ENCODE results near the gene CTNNA2.

Gene CTNNA2

DNA sequence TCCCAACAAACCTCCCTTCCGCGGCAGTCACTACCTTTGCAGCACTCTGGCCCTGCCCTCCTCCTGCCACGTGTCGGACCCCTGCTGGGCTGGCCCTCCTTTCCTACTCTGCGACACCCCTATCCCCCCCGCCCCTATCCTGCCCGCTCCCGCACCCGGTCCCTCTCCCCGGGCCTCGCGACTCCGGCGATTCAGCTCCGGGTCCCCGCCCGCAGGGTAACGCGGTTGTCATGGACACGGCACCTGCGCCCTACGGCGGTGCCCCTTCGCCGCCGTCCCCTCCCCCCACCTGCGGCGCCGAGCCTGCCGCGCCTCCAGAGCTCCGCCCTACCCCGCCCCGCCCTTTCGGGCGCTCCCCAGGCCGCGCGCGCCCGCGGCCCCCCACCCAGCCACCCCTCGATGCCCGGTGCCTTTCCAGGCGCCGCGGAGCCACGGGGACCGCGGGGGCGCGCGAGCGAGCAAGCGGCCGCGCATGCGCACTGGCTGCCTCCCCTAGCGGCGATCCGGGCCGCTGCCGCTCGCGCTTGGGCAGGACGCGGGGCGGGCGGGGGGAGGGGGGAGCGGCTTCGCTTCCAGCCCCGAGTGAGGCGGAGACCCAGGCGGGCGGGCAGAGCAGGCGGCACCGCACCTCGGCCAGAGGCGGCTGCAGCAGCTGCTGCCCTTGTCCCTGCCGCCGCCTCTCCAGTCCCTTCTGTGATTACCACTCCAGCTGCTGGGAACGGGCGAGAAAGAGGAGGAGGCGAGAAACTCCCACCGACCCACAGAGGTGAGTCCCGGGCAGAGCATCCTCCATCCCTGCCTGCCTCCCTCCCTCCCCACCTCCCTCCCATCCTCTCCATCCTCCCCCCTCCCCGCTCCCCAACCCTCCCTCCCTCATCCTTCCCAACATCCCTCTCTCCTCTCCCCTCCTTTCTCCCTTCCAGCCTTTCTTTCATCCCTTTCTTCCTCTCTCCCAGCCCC is at the start of gene CTNNA2:
CTNNA2 (plus strand) TSS at position 610 of the 960 bp plus-strand sequence.
- no peaks in the 10 kb centered on the region for H3K9me3 ChIP-seq (ENCODE audit: control insufficient read depth, low read depth, low read length)
- peaks cover 30% of the 10 kb centered on the region for H3K4me1 ChIP-seq (ENCODE audit: control insufficient read depth, low read depth, low read length)
- peak within 1 kb of the TSS; percentile 54 for H3K9ac ChIP-seq (ENCODE audit: low read length)
- H3K4me3 ChIP-seq (ENCODE audit: low read length), result peak within 1 kb of the TSS; percentile 89
- H3K27me3 ChIP-seq (ENCODE audit: control insufficient read depth, insufficient read depth, low read length), result peaks cover 12% of the 10 kb centered on the region
- H3K27ac ChIP-seq (ENCODE audit: low read length), result no peak within 1 kb of the TSS
- no peaks in the 10 kb centered on the region for H3K36me3 ChIP-seq (ENCODE audit: control insufficient read depth, low read depth, low read length)

- no peaks in the 10 kb centered on the region for H3K9me3 ChIP-seq (ENCODE audit: control insufficient read depth, low read depth, low read length)
- no peaks in the 10 kb centered on the region for H3K36me3 ChIP-seq (ENCODE audit: control insufficient read depth, low read depth, low read length)
- H3K27me3 ChIP-seq (ENCODE audit: control insufficient read depth, insufficient read depth, low read length), result no peaks in the 10 kb centered on the region
- H3K4me1 ChIP-seq (ENCODE audit: control insufficient read depth, low read depth, low read length), result no peaks in the 10 kb centered on the region
- no peak overlapping the region for H3K27ac ChIP-seq (ENCODE audit: low read length)
- H3K9ac ChIP-seq (ENCODE audit: low read length), result no peak overlapping the region
- H3K4me3 ChIP-seq (ENCODE audit: low read length), result no peak overlapping the region
Observed at GRCh38 chr2:79487399-79487798, 25.5 kb upstream of the CTNNA2 start.

DNA sequence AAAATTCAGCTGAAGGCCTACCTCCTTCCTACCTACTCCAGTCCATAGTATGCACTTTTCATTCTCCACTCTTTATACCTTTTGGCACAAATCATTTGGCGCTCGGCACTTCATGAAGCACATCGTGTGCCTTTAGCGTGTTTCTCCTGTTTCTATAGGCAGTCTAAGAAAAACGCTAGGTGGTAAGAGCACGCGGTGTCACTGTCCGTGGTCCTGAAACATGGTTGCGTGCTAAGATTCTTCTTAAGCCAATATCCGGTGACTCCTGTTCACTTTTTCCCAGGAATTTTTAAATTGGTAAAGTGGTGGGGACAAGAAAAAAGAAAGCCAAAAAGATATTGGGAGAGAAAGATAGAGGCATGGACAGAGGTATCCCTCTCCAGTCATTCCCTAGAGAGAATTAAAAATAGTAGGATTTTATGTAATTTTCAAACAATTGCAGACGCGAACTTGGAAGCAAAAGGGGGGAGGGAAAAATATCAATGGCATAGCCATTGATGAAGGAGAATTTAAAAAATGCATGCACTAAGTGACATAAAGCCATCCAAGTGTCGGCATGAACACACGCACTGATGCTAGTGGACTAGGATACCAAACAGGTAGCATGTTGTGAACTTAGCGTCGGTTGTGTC is 1.4 kb upstream of the CTNNA2 start:
- Histone ChIP-seq H3K36me3 (ENCODE audit: control insufficient read depth, low read depth, low read length) (no peaks in the 10 kb centered on the region), H3K4me3 (ENCODE audit: low read length) (peak overlapping the region; percentile 89), H3K9me3 (ENCODE audit: control insufficient read depth, low read depth, low read length) (no peaks in the 10 kb centered on the region), H3K27me3 (ENCODE audit: control insufficient read depth, insufficient read depth, low read length) (peaks cover 12% of the 10 kb centered on the region), H3K4me1 (ENCODE audit: control insufficient read depth, low read depth, low read length) (peaks cover 30% of the 10 kb centered on the region), H3K9ac (ENCODE audit: low read length) (no peak overlapping the region), H3K27ac (ENCODE audit: low read length) (no peak overlapping the region)

DNA sequence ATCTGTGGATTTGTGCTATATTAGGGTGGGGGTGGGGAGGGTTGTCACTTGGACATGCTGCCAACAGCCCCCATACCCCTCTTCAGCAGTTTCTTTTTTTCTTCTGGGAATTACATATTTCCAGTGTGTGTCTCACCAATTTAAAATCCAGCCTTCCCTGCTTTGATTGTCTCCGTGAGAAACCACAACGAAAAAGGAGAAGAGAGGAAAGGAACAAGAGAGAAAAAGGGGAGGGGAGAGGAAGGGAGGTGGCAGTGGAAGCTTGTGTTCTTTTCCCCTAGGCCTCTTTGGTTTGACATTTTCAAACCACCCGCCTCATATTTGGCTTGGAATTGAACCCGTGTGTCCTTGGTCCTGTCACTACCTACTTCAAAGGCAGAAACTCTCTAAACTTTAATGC is 860 bp downstream of the CTNNA2 start:
- Histone ChIP-seq H3K36me3 (ENCODE audit: control insufficient read depth, low read depth, low read length) (no peaks in the 10 kb centered on the region), H3K27me3 (ENCODE audit: control insufficient read depth, insufficient read depth, low read length) (peaks cover 12% of the 10 kb centered on the region), H3K9me3 (ENCODE audit: control insufficient read depth, low read depth, low read length) (no peaks in the 10 kb centered on the region), H3K4me3 (ENCODE audit: low read length) (peak overlapping the region; percentile 89), H3K27ac (ENCODE audit: low read length) (no peak overlapping the region), H3K9ac (ENCODE audit: low read length) (no peak overlapping the region), H3K4me1 (ENCODE audit: control insufficient read depth, low read depth, low read length) (peaks cover 30% of the 10 kb centered on the region)

DNA sequence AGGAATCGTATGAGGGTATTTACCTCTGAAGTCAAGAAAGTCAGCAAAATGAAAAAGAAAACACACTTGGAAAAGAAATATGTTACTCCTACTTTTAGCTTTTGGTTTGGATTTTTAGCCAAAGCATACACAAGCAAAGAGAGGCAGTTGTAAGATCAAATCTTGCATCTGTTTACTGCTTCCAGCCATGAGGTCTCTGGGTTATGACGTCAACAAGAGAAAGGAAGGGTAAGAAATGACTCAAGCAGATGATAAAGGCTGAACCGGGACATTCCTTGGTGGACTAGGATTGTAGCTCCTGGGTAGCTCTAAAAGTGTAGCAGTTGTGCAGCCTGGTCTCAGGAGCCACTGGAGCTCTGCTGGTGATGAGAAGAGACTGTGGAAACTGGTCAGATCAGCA is 16.8 kb downstream of the CTNNA2 start:
- no peaks in the 10 kb centered on the region for H3K27me3 ChIP-seq (ENCODE audit: control insufficient read depth, insufficient read depth, low read length)
- H3K9ac ChIP-seq (ENCODE audit: low read length), result no peak overlapping the region
- H3K36me3 ChIP-seq (ENCODE audit: control insufficient read depth, low read depth, low read length), result no peaks in the 10 kb centered on the region

DNA sequence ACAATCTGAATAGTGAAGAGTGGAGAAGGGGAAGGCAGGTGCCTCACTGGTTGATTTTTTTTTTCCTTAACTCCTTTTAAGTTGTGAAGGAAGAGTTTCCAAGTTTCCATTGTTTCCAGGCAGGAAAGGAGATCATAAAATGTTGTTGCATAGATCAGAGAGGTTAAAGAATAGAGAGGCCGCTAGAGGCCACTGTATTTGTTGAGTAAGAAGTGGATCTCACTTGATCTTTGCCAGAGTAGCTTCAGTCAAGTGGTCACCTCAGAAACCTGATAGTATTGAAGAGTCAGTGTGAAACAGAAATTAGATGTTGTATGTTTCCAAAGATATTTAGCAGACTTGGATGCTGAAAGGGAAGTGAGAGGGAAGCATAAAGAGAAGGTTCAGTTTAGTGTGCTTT is 17.6 kb downstream of the CTNNA2 start:
- H3K9ac ChIP-seq (ENCODE audit: low read length), result no peak overlapping the region
- H3K27ac ChIP-seq (ENCODE audit: low read length), result no peak overlapping the region
- H3K4me1 ChIP-seq (ENCODE audit: control insufficient read depth, low read depth, low read length), result no peaks in the 10 kb centered on the region
- no peaks in the 10 kb centered on the region for H3K27me3 ChIP-seq (ENCODE audit: control insufficient read depth, insufficient read depth, low read length)
- H3K9me3 ChIP-seq (ENCODE audit: control insufficient read depth, low read depth, low read length), result no peaks in the 10 kb centered on the region
- no peaks in the 10 kb centered on the region for H3K36me3 ChIP-seq (ENCODE audit: control insufficient read depth, low read depth, low read length)
- H3K4me3 ChIP-seq (ENCODE audit: low read length), result no peak overlapping the region

More for the DNA sequence above, 16.8 kb downstream of the CTNNA2 start:
- Histone ChIP-seq H3K4me1 (ENCODE audit: control insufficient read depth, low read depth, low read length) (no peaks in the 10 kb centered on the region), H3K9me3 (ENCODE audit: control insufficient read depth, low read depth, low read length) (no peaks in the 10 kb centered on the region), H3K4me3 (ENCODE audit: low read length) (no peak overlapping the region), H3K27ac (ENCODE audit: low read length) (no peak overlapping the region)

DNA sequence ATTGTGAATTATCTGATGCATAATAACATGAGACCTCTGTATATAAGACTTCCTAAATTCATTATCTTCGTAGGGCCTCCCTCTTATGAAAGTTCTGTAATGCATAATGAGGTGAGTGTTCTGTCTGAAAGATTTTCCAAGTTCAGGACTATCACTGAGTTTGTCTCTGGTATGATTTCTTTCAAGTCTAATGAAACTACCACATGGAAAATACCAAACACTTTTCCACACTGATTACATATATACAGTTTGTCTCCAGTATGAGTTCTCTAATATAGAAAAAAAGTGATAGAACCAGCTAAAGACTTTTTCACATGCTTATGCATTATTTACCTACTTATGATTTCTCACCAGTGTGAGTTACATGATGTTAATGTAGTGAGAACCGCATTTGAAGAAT is 34.7 kb downstream of the CTNNA2 start:
- Histone ChIP-seq H3K9me3 (ENCODE audit: control insufficient read depth, low read depth, low read length) (peaks cover 48% of the 10 kb centered on the region), H3K27me3 (ENCODE audit: control insufficient read depth, insufficient read depth, low read length) (no peaks in the 10 kb centered on the region), H3K4me1 (ENCODE audit: control insufficient read depth, low read depth, low read length) (no peaks in the 10 kb centered on the region), H3K4me3 (ENCODE audit: low read length) (no peak overlapping the region), H3K9ac (ENCODE audit: low read length) (no peak overlapping the region), H3K36me3 (ENCODE audit: control insufficient read depth, low read depth, low read length) (no peaks in the 10 kb centered on the region), H3K27ac (ENCODE audit: low read length) (no peak overlapping the region)

DNA sequence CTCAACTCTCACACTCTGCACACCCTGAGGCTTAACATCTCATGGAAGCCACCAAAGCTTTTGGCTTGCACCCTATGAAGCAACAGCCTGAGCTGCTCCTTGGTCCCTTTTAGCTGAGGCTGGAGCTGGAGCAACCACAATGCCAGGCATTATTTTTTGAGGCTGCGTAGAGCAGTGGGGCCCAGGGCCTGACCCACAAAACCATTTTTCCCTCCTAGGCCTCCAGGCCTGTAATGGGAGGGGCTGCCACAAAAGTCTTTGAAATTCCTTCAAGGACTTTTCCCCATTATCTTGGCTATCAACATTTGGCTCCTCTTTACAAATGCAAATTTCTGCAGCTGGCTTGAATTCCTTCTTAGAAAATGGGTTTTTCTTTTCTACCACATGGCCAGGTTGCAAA is 39.8 kb downstream of the CTNNA2 start:
- peaks cover 42% of the 10 kb centered on the region for H3K9me3 ChIP-seq (ENCODE audit: control insufficient read depth, low read depth, low read length)
- no peaks in the 10 kb centered on the region for H3K27me3 ChIP-seq (ENCODE audit: control insufficient read depth, insufficient read depth, low read length)
- no peaks in the 10 kb centered on the region for H3K36me3 ChIP-seq (ENCODE audit: control insufficient read depth, low read depth, low read length)
- peaks cover 6% of the 10 kb centered on the region for H3K4me1 ChIP-seq (ENCODE audit: control insufficient read depth, low read depth, low read length)
- H3K9ac ChIP-seq (ENCODE audit: low read length), result no peak overlapping the region
- H3K27ac ChIP-seq (ENCODE audit: low read length), result no peak overlapping the region
- H3K4me3 ChIP-seq (ENCODE audit: low read length), result no peak overlapping the region

DNA sequence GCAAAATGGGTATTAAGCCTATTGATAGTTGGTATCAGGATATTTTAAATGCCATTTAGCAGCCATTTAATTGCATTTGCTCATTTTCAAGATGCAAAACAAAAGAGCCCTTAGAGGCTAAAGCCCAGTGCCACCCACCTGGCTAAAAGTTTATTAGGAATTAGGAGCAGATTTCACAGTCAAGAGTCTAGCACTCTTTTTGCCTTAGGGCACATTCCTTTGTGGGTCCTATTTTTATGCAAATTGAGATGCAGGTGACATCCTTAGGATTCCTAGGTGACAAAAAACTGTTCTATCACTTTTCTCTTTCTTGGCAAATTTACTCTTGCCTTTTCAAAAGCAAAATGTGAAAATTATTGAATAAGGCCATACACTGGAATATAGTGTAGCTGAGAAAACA is 42.0 kb downstream of the CTNNA2 start:
- H3K27ac ChIP-seq (ENCODE audit: low read length), result no peak overlapping the region
- H3K9ac ChIP-seq (ENCODE audit: low read length), result no peak overlapping the region
- no peaks in the 10 kb centered on the region for H3K27me3 ChIP-seq (ENCODE audit: control insufficient read depth, insufficient read depth, low read length)
- no peak overlapping the region for H3K4me3 ChIP-seq (ENCODE audit: low read length)
- H3K9me3 ChIP-seq (ENCODE audit: control insufficient read depth, low read depth, low read length), result peaks cover 25% of the 10 kb centered on the region
- H3K4me1 ChIP-seq (ENCODE audit: control insufficient read depth, low read depth, low read length), result peaks cover 6% of the 10 kb centered on the region
- no peaks in the 10 kb centered on the region for H3K36me3 ChIP-seq (ENCODE audit: control insufficient read depth, low read depth, low read length)

DNA sequence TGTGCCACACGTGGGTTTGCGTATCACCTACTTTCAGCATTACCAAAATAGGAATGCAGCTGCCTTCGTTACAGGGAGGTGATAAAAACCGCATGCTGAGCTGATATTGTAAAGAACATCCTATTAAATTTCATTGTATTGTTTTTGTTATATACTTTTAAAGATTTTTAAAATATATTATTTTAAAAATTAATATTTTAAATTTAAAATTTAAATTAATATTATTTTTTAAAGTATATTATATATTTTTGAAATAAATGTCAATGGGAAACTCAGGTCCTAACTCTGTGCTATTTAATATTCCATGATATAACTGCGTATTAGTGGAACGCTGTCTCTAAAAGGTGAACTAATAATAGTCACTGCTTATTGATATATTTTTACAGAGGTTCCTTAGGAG is 51.2 kb downstream of the CTNNA2 start:
- no peak overlapping the region for H3K27ac ChIP-seq (ENCODE audit: low read length)
- no peak overlapping the region for H3K4me3 ChIP-seq (ENCODE audit: low read length)
- no peaks in the 10 kb centered on the region for H3K9me3 ChIP-seq (ENCODE audit: control insufficient read depth, low read depth, low read length)
- no peaks in the 10 kb centered on the region for H3K27me3 ChIP-seq (ENCODE audit: control insufficient read depth, insufficient read depth, low read length)
- H3K9ac ChIP-seq (ENCODE audit: low read length), result no peak overlapping the region
- H3K36me3 ChIP-seq (ENCODE audit: control insufficient read depth, low read depth, low read length), result no peaks in the 10 kb centered on the region
- H3K4me1 ChIP-seq (ENCODE audit: control insufficient read depth, low read depth, low read length), result no peaks in the 10 kb centered on the region

DNA sequence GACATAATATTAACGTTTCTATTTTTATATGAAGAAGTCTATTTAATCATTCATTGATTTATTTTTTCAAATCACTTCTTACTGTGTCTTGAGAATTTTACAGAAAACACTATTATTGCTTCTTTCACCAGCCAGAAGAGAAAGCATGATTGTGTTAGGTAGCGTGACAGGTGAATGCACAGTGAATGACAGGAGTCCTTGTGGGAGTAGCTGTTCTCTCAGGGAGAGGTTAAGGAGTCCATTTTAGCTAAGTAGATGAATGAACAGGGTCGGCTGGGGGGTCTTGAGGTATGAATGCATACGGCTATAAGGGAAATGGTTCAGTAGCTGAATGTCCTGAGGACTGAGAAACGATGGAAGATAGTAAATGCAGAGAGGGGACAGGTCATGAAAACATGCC is 56.2 kb downstream of the CTNNA2 start:
- no peaks in the 10 kb centered on the region for H3K4me1 ChIP-seq (ENCODE audit: control insufficient read depth, low read depth, low read length)
- no peaks in the 10 kb centered on the region for H3K36me3 ChIP-seq (ENCODE audit: control insufficient read depth, low read depth, low read length)
- no peak overlapping the region for H3K27ac ChIP-seq (ENCODE audit: low read length)
- H3K9me3 ChIP-seq (ENCODE audit: control insufficient read depth, low read depth, low read length), result no peaks in the 10 kb centered on the region
- no peak overlapping the region for H3K9ac ChIP-seq (ENCODE audit: low read length)
- no peak overlapping the region for H3K4me3 ChIP-seq (ENCODE audit: low read length)
- H3K27me3 ChIP-seq (ENCODE audit: control insufficient read depth, insufficient read depth, low read length), result no peaks in the 10 kb centered on the region
